K562 (cell line): Measurements from ENCODE around the gene WWOX. TPM values are rescaled to one million over a fixed set of nuclear protein-coding genes. Genes with fewer than 3 reads are reported as not detected.

Experiments
- ATAC-seq: fragments of 200-7000 bp; cut with Tn5 transposase; 3 replicates; pipeline ENCODE4 v1.9.1; 2020; ENCODE audit warnings: moderate library complexity
- BruUV-seq: library from RNA; stranded (reverse); fragments of 400-500 nt; replicated peaks from 2 replicates; lab custom pipeline; 2021; lab: Mats Ljungman, UMichigan
- CTCF ChIA-PET: fragments of 300-600 bp; formaldehyde crosslinking; extraction: SDS; loops from one replicate; lab custom pipeline; 2021; ENCODE audit warnings: low intra/inter-chr PET ratio; lab: Yijun Ruan, JAX
- POLR2A ChIA-PET: fragments of 300-600, 350-650 bp; sonication (Branson Sonifier 250); formaldehyde crosslinking; extraction: SDS; loops from one replicate; lab custom pipeline; 2021; ENCODE audit warnings: antibody characterized with exemption, inconsistent platforms; lab: Yijun Ruan, JAX
- DNase-seq, 4 experiments: peaks; one replicate each; pipeline versions ENCODE4 v3.0.0 to v3.0.0-alpha.2; 2011 to 2018; ENCODE audit warnings: low spot score in 3 of 4, mixed read lengths in 3 of 4; ENCODE audit errors: extremely low read depth in 1 of 4
- FAIRE-seq: peaks from 2 replicates; lab custom pipeline; 2011; peaks lifted over from hg19 to GRCh38; lab: Jason Lieb, UNC
- H2AFZ ChIP-seq: 2 replicates; pipeline ENCODE4 v1.6.0; 2011; ENCODE audit warnings: low read depth, low read length, control low read depth, inconsistent platforms
- H3K27ac ChIP-seq: fragments of 200-600 bp; 3 replicates; pipeline ENCODE4 v1.8.0; 2011; ENCODE audit warnings: low read depth, mild to moderate bottlenecking, control low read depth, inconsistent platforms, low read length, moderate library complexity, mixed read lengths; ENCODE audit errors: extremely low read depth
- H3K27me3 ChIP-seq, 2 experiments: fragments of 300-600 bp in 1 of 2; 2 replicates in 1 of 2; 3 replicates in 1 of 2; pipeline versions ENCODE4 v1.6.0 to v1.8.0; 2011; ENCODE audit warnings: inconsistent platforms in 2 of 2, low read length in 2 of 2, mild to moderate bottlenecking in 1 of 2, mixed read lengths in 1 of 2, moderate library complexity in 1 of 2; ENCODE audit not compliant: control insufficient read depth in 2 of 2, insufficient read depth in 2 of 2
- H3K36me3 ChIP-seq: fragments of 300-600 bp; 3 replicates; pipeline ENCODE4 v1.8.0; 2011; ENCODE audit warnings: mild to moderate bottlenecking, low read length, inconsistent platforms; ENCODE audit not compliant: control insufficient read depth, insufficient read depth
- H3K4me1 ChIP-seq, 2 experiments: fragments of 200-600 bp in 1 of 2; replicated peaks in 1 of 2; 2 replicates in 1 of 2; 3 replicates in 1 of 2; pipeline versions ENCODE4 v1.5.1 to v1.8.0; 2011; ENCODE audit warnings: inconsistent platforms in 2 of 2, low read length in 2 of 2, mild to moderate bottlenecking in 1 of 2, mixed read lengths in 1 of 2, moderate library complexity in 1 of 2; ENCODE audit not compliant: control insufficient read depth in 2 of 2, insufficient read depth in 2 of 2
- H3K4me2 ChIP-seq: 2 replicates; pipeline ENCODE4 v1.6.1; 2011; ENCODE audit warnings: low read length, control low read depth, inconsistent platforms, mixed read lengths; ENCODE audit not compliant: insufficient read depth
- H3K4me3 ChIP-seq: fragments of 200-600 bp; sonication (generic), shearing (Covaris generic); 2 replicates; pipeline ENCODE4 v1.5.1; 2016; ENCODE audit warnings: control low read depth, inconsistent platforms
- H3K79me2 ChIP-seq: fragments of 200-600 bp; 3 replicates; pipeline ENCODE4 v1.8.0; 2011; ENCODE audit warnings: low read length, inconsistent platforms; ENCODE audit not compliant: control insufficient read depth, insufficient read depth
- H3K9ac ChIP-seq, 2 experiments: 2 replicates each; pipeline versions ENCODE4 v1.6.0 to v1.6.1; 2011; ENCODE audit warnings: low read depth in 2 of 2, low read length in 2 of 2, control low read depth in 1 of 2, inconsistent platforms in 1 of 2, mild to moderate bottlenecking in 1 of 2, mixed read lengths in 1 of 2; ENCODE audit not compliant: insufficient read depth in 1 of 2
- H3K9me1 ChIP-seq: one replicate; pipeline ENCODE4 v1.6.0; 2011; ENCODE audit warnings: inconsistent platforms, mild to moderate bottlenecking, low read length, moderate library complexity; ENCODE audit not compliant: control insufficient read depth, insufficient read depth
- H3K9me3 ChIP-seq: replicated peaks from 2 replicates; pipeline ENCODE4 v1.5.1; 2011; ENCODE audit warnings: low read depth, low read length, inconsistent platforms; ENCODE audit not compliant: control insufficient read depth, insufficient read depth
- H4K20me1 ChIP-seq: replicated peaks from 2 replicates; pipeline ENCODE4 v1.6.1; 2011; ENCODE audit warnings: low read length, inconsistent platforms, mixed read lengths; ENCODE audit not compliant: control insufficient read depth, insufficient read depth
- BCL6 ChIP-seq: fragments of 250-450 bp; sonication (Bioruptor Pico); IDR thresholded peaks from 2 replicates; pipeline ENCODE4 v1.4.0; 2020
- CBFA2T2 ChIP-seq: fragments of 450-650 bp; conservative IDR thresholded peaks from 2 replicates; pipeline ENCODE4 v1.6.1; 2017; ENCODE audit warnings: mild to moderate bottlenecking
- CEBPZ ChIP-seq: fragments of 150-350 bp; IDR thresholded peaks from 2 replicates; pipeline ENCODE4 v1.6.1; 2014; ENCODE audit warnings: low read depth, mild to moderate bottlenecking, low read length, borderline replicate concordance
- CHCHD3 ChIP-seq: fragments of 250-450 bp; sonication (Bioruptor Pico); IDR thresholded peaks from 2 replicates; pipeline ENCODE4 v2.1.2; 2022; ENCODE audit warnings: mild to moderate bottlenecking
- HMG20A ChIP-seq: fragments of 450-650 bp; formaldehyde crosslinking; conservative IDR thresholded peaks from 2 replicates; pipeline ENCODE4 v1.4.0; 2020; ENCODE audit warnings: mild to moderate bottlenecking, mixed read lengths
- NR2C2 ChIP-seq, 2 experiments: fragments of 200-800 bp in 1 of 2; sonication (Bioruptor generic) in 1 of 2; sonication (generic) in 1 of 2; formaldehyde crosslinking in 1 of 2; IDR thresholded peaks; 2 replicates each; pipeline versions ENCODE4 v1.6.1 to v1.8.0; 2016 to 2022; ENCODE audit warnings: mild to moderate bottlenecking in 1 of 2, missing compliant biosample characterization in 1 of 2, missing genetic modification characterization in 1 of 2, missing genetic modification reagents in 1 of 2
- POLR2A ChIP-seq: fragments of 450-650 bp; conservative IDR thresholded peaks from 2 replicates; pipeline ENCODE4 v1.6.1; 2016
- POLR3A ChIP-seq: IDR thresholded peaks from 2 replicates; pipeline ENCODE4 v1.6.1; 2011; ENCODE audit warnings: borderline replicate concordance, mild to moderate bottlenecking, moderate library complexity; ENCODE audit not compliant: insufficient read length, insufficient read depth; ENCODE audit errors: extremely low read depth
- PYGO2 ChIP-seq: fragments of 450-650 bp; IDR thresholded peaks from 2 replicates; pipeline ENCODE4 v1.6.1; 2016; ENCODE audit warnings: mild to moderate bottlenecking, missing genetic modification characterization, moderate library complexity, missing compliant biosample characterization
- SAFB2 ChIP-seq: fragments of 200-400 bp; formaldehyde crosslinking; IDR thresholded peaks from 2 replicates; pipeline ENCODE4 v1.6.1; 2018; ENCODE audit warnings: borderline replicate concordance, low read length, low read depth, moderate library complexity; ENCODE audit not compliant: severe bottlenecking
- SRSF9 ChIP-seq: fragments of 200-400 bp; formaldehyde crosslinking; IDR thresholded peaks from 2 replicates; pipeline ENCODE4 v1.6.1; 2017; ENCODE audit warnings: low read depth, low read length, borderline replicate concordance
- TBL1XR1 ChIP-seq, 2 experiments: IDR thresholded peaks; 2 replicates each; pipeline ENCODE4 v1.6.1; 2012; ENCODE audit warnings: improper control_type of control experiment in 2 of 2, low read length in 2 of 2, mild to moderate bottlenecking in 1 of 2
- TEAD2 ChIP-seq: fragments of 450-650 bp; IDR thresholded peaks from 2 replicates; pipeline ENCODE4 v1.6.1; 2016; ENCODE audit warnings: missing genetic modification characterization, control low read depth, missing compliant biosample characterization
- ZKSCAN3 ChIP-seq: fragments of 250-450 bp; sonication (Bioruptor Pico); IDR thresholded peaks from 2 replicates; pipeline ENCODE4 v1.4.0; 2020
- ZNF699 ChIP-seq: fragments of 250-450 bp; sonication (Bioruptor Pico); IDR thresholded peaks from 2 replicates; pipeline ENCODE4 v1.8.0; 2021; ENCODE audit warnings: mild to moderate bottlenecking, moderate library complexity; ENCODE audit not compliant: insufficient replicate concordance
- WGBS: fragments of 100-300 bp; shearing (Covaris generic); methylation state at CpG from one replicate; pipeline ENCODE4 v1.1.6; 2016; ENCODE audit warnings: low coverage, mixed read lengths; ENCODE audit not compliant: insufficient coverage; ENCODE audit errors: missing lambda C conversion rate; 5-methylcytosine and 5-hydroxymethylcytosine counted together
- in situ Hi-C: fragments of 300-500 bp; cut with MboI; formaldehyde crosslinking; loops from 4 replicates; pipeline ENCODE4 v1.15.0; 2018; ENCODE audit warnings: inconsistent platforms, mixed read lengths
- intact Hi-C: fragments of 100-400 bp; cut with micrococcal nuclease; formaldehyde crosslinking; loops from 2 replicates; pipeline ENCODE4 v1.14.2; 2022
- polyA plus RNA-seq, 8 experiments: library from polyadenylated mRNA; depleted of rRNA in 4 of 8; stranded (reverse) in 5 of 8; unstranded in 3 of 8; fragments of >200 nt; fragmentation: Nextera tagmentation in 2 of 8; fragmentation: Illumina TruSeq in 1 of 8; extraction: Ambion mirVana in 2 of 8; extraction: Trizol in 1 of 8; gene quantifications; 2 replicates each; pipeline versions ENCODE4 v1.2.1 to v1.2.3, GENCODE V29; 2011 to 2014; ENCODE audit warnings: inconsistent platforms in 1 of 8, missing spikeins in 1 of 8
- total RNA-seq, 7 experiments: library from RNA; depleted of rRNA in 6 of 7; stranded (reverse); fragments of >200 nt in 6 of 7; fragmentation: Illumina TruSeq in 2 of 7; extraction: Trizol in 2 of 7; gene quantifications; 2 replicates each; pipeline versions ENCODE4 v1.2.1 to v1.2.3, GENCODE V29; 2011 to 2021; ENCODE audit warnings: low replicate concordance in 1 of 7

Gene WWOX
- total and polyA plus RNA-seq, 9 of the 15 experiments (the other 6 are each of a cell fraction or from before 2014, with no cell fraction given), result 1.6 to 22.7 (median 8.1) TPM

- no peaks in the 10 kb centered on the region for H3K79me2 ChIP-seq
- ChIA-PET POLR2A (no interaction called here), CTCF (no interaction called here)
- H2AFZ ChIP-seq, result no peak overlapping the region
- H3K9ac ChIP-seq, result no peak overlapping the region
- no peak overlapping the region for H3K4me3 ChIP-seq
- H3K27me3 ChIP-seq, result peaks cover 0 to 4% of the 10 kb centered on the region in 2 experiments; a peak in 1 of 5 replicates
- ATAC-seq (no peak), FAIRE-seq (no peak), DNase-seq (no peak)
- no peaks in the 10 kb centered on the region for H3K36me3 ChIP-seq
- no TSS peak for BruUV-seq
- WGBS, result 9% methylated on average over 4 of the region's 4 CpGs
- intact Hi-C loops (no loop called here), in situ Hi-C loops (no loop called here)
- no peak overlapping the region for H3K27ac ChIP-seq
- no peak overlapping the region for H3K4me2 ChIP-seq
- H4K20me1 ChIP-seq, result no peaks in the 10 kb centered on the region
- TF ChIP-seq CBFA2T2, result no peak
- TF ChIP-seq HMG20A, result no peak
- no peak for TF ChIP-seq BCL6 (CRISPR knock-in tag)
- no peak for TF ChIP-seq ZKSCAN3 (CRISPR knock-in tag)
- no peak for TF ChIP-seq ZNF699 (CRISPR knock-in tag)
- no peak for TF ChIP-seq POLR3A
- no peak for TF ChIP-seq SAFB2
- no peak for TF ChIP-seq TEAD2 (tag)
- TF ChIP-seq NR2C2 (CRISPR knock-in tag; IDR thresholded peaks at IDR 0.05), result no peak
- TF ChIP-seq NR2C2 (tag; IDR thresholded peaks at IDR 0.05), result no peak
- no peak for TF ChIP-seq PYGO2 (tag)
- TF ChIP-seq POLR2A, result no peak
- no peak for TF ChIP-seq CEBPZ
- no peak for TF ChIP-seq CHCHD3 (CRISPR knock-in tag)
- no peak for TF ChIP-seq SRSF9
- TF ChIP-seq TBL1XR1 (IDR thresholded peaks at IDR 0.05; ENCODE audit: low read length in 2 of 2), result no peak
- H3K9me3 ChIP-seq, result no peaks in the 10 kb centered on the region
- H3K4me1 ChIP-seq, result no peaks in the 10 kb centered on the region
- H3K9me1 ChIP-seq, result no peaks in the 10 kb centered on the region
Observed at GRCh38 chr16:78130083-78130608, 30.7 kb downstream of the WWOX start.
